ENCODE results near the gene MYMX.

MYMX gene

DNA sequence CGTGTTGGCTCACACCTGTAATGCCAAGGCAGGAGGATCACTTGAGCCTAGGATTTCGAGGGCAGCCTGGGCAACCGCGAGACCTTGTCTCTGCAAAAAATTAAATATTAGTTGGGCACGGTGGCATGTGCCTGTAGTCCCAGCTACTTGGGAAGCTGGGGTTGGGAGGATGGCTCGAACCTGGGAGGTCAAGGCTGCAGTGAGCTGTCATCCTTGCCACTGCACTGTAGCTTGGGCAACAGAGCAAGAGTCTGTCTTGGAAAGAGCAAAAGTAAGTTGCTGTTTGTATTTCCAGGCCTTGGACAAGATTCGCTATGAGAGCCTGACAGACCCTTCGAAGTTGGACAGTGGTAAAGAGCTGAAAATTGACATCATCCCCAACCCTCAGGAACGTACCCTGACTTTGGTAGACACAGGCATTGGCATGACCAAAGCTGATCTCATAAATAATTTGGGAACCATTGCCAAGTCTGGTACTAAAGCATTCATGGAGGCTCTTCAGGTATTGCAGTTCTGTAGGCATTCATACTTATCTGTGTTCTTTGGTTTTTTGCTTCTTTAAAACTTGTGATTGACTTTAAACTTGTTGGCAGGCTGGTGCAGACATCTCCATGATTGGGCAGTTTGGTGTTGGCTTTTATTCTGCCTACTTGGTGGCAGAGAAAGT is 32.5 kb downstream of the MYMX start:
- ATAC-seq (ENCODE audit: insufficient read depth, low read depth) (no peak), DNase-seq (no peak)
- peak overlapping the region; percentile 93 for H3K9ac ChIP-seq (ENCODE audit: low read depth, low read length)
- peak overlapping the region; percentile 92 for H3K4me2 ChIP-seq (ENCODE audit: insufficient read depth, low read length)
- H3K79me2 ChIP-seq (ENCODE audit: insufficient read depth, low read length) = peaks cover 51% of the 10 kb centered on the region
- H2AFZ ChIP-seq (ENCODE audit: low read depth, low read length) = no peak overlapping the region
- no peak overlapping the region for H3K27ac ChIP-seq (ENCODE audit: low read length)
- no peaks in the 10 kb centered on the region for H3K27me3 ChIP-seq (ENCODE audit: insufficient read depth, low read length, poor library complexity)
- H3K4me3 ChIP-seq (ENCODE audit: low read depth in 1 of 2, low read length in 2 of 2) = peak overlapping the region in 1 of 2 experiments; percentile 84; a peak in 1 of 4 replicates
- peaks cover 67% of the 10 kb centered on the region for H3K36me3 ChIP-seq (ENCODE audit: insufficient read depth, low read length)
- H3K4me1 ChIP-seq (ENCODE audit: insufficient read depth, low read length) = peaks cover 56% of the 10 kb centered on the region
- TF ChIP-seq, protein P1, sequence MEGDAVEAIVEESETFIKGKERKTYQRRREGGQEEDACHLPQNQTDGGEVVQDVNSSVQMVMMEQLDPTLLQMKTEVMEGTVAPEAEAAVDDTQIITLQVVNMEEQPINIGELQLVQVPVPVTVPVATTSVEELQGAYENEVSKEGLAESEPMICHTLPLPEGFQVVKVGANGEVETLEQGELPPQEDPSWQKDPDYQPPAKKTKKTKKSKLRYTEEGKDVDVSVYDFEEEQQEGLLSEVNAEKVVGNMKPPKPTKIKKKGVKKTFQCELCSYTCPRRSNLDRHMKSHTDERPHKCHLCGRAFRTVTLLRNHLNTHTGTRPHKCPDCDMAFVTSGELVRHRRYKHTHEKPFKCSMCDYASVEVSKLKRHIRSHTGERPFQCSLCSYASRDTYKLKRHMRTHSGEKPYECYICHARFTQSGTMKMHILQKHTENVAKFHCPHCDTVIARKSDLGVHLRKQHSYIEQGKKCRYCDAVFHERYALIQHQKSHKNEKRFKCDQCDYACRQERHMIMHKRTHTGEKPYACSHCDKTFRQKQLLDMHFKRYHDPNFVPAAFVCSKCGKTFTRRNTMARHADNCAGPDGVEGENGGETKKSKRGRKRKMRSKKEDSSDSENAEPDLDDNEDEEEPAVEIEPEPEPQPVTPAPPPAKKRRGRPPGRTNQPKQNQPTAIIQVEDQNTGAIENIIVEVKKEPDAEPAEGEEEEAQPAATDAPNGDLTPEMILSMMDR (IDR thresholded peaks at IDR 0.05; ENCODE audit: borderline replicate concordance, extremely low read depth, low read length, poor library complexity, severe bottlenecking) = no peak
- TF ChIP-seq EZH2 (IDR thresholded peaks at IDR 0.05; ENCODE audit: borderline replicate concordance, low read depth, low read length, severe bottlenecking) = no peak
- no peaks in the 10 kb centered on the region for H3K9me3 ChIP-seq (ENCODE audit: insufficient read depth, low read length, severe bottlenecking)
- peaks cover 65% of the 10 kb centered on the region for H4K20me1 ChIP-seq (ENCODE audit: insufficient read depth, low read length)

DNA sequence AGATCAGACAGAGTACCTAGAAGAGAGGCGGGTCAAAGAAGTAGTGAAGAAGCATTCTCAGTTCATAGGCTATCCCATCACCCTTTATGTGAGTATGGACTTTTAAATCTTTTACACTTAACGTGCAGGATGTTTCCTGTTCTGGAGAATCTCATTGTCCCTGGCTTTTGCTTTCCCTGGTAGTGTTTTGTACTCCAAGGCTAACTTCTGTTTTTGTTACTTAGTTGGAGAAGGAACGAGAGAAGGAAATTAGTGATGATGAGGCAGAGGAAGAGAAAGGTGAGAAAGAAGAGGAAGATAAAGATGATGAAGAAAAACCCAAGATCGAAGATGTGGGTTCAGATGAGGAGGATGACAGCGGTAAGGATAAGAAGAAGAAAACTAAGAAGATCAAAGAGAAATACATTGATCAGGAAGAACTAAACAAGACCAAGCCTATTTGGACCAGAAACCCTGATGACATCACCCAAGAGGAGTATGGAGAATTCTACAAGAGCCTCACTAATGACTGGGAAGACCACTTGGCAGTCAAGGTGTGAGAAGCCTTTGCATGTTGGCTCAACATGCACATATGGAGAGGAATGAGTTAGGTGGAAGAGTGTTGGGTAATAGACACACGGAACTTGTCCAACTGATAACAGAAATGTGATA is 33.5 kb downstream of the MYMX start:
- peak overlapping the region; percentile 92; the same call in 1 of the 2 replicates for H3K4me2 ChIP-seq (ENCODE audit: insufficient read depth, low read length)
- H3K4me3 ChIP-seq (ENCODE audit: low read depth in 1 of 2, low read length in 2 of 2) = peak overlapping the region in 1 of 2 experiments; percentile 84; a peak in 1 of 4 replicates
- H3K36me3 ChIP-seq (ENCODE audit: insufficient read depth, low read length) = peaks cover 77% of the 10 kb centered on the region
- H3K4me1 ChIP-seq (ENCODE audit: insufficient read depth, low read length) = peaks cover 66% of the 10 kb centered on the region
- TF ChIP-seq, protein P1 (IDR thresholded peaks at IDR 0.05; ENCODE audit: borderline replicate concordance, extremely low read depth, low read length, poor library complexity, severe bottlenecking) = no peak
- TF ChIP-seq EZH2 (IDR thresholded peaks at IDR 0.05; ENCODE audit: borderline replicate concordance, low read depth, low read length, severe bottlenecking) = no peak
- peaks cover 73% of the 10 kb centered on the region for H4K20me1 ChIP-seq (ENCODE audit: insufficient read depth, low read length)
- H3K9me3 ChIP-seq (ENCODE audit: insufficient read depth, low read length, severe bottlenecking) = no peaks in the 10 kb centered on the region
- no peak overlapping the region for H3K9ac ChIP-seq (ENCODE audit: low read depth, low read length)
- no peak for ATAC-seq (ENCODE audit: insufficient read depth, low read depth)
- no peak overlapping the region for H3K27ac ChIP-seq (ENCODE audit: low read length)
- H3K79me2 ChIP-seq (ENCODE audit: insufficient read depth, low read length) = peaks cover 51% of the 10 kb centered on the region
- DNase-seq = no peak
- no peaks in the 10 kb centered on the region for H3K27me3 ChIP-seq (ENCODE audit: insufficient read depth, low read length, poor library complexity)
- no peak overlapping the region for H2AFZ ChIP-seq (ENCODE audit: low read depth, low read length)

DNA sequence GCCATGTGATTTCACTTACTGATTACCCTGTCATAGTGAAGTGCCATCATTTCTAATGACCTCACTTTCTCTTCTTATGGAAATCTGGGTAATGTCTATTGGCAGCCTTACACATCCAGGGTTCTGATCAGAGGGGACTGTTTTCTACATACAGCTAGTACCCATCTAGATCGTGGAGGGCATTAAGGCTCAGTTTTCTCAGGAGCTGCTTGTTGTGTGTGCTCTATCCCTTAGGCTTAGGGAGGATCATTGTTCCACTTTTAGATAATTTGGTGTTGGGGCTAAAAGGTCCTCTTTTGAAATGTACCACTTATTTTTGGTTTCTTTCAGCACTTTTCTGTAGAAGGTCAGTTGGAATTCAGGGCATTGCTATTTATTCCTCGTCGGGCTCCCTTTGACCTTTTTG is 34.0 kb downstream of the MYMX start:
- H3K9ac ChIP-seq (ENCODE audit: low read depth, low read length) = no peak overlapping the region
- no peak overlapping the region for H3K27ac ChIP-seq (ENCODE audit: low read length)
- H3K36me3 ChIP-seq (ENCODE audit: insufficient read depth, low read length) = peaks cover 81% of the 10 kb centered on the region

More for the DNA sequence above, 34.0 kb downstream of the MYMX start:
- Histone ChIP-seq H3K4me3 (ENCODE audit: low read depth in 1 of 2, low read length in 2 of 2) (no peak overlapping the region), H3K4me2 (ENCODE audit: insufficient read depth, low read length) (peak overlapping the region; percentile 92; the same call in 1 of the 2 replicates), H3K4me1 (ENCODE audit: insufficient read depth, low read length) (peaks cover 68% of the 10 kb centered on the region), H2AFZ (ENCODE audit: low read depth, low read length) (no peak overlapping the region), H3K79me2 (ENCODE audit: insufficient read depth, low read length) (peaks cover 51% of the 10 kb centered on the region), H4K20me1 (ENCODE audit: insufficient read depth, low read length) (peaks cover 74% of the 10 kb centered on the region), H3K27me3 (ENCODE audit: insufficient read depth, low read length, poor library complexity) (no peaks in the 10 kb centered on the region), H3K9me3 (ENCODE audit: insufficient read depth, low read length, severe bottlenecking) (no peaks in the 10 kb centered on the region)
- no peak for TF ChIP-seq EZH2 (IDR thresholded peaks at IDR 0.05; ENCODE audit: borderline replicate concordance, low read depth, low read length, severe bottlenecking)
- TF ChIP-seq, protein P1 (IDR thresholded peaks at IDR 0.05; ENCODE audit: borderline replicate concordance, extremely low read depth, low read length, poor library complexity, severe bottlenecking) = no peak
- no peak for ATAC-seq (ENCODE audit: insufficient read depth, low read depth)
- no peak for DNase-seq

Data from DND-41 (cell line).